HG03575 (cell line): Measurements from ENCODE around the gene UBE2Q1.
"Not testable (repeated sequence)": the region's sequence is repeated elsewhere in the genome, so short reads cannot be mapped to it uniquely, and the experiment has no call there.

Source experiments
- ATAC-seq: cut with Tn5 transposase; IDR thresholded peaks from one replicate; pipeline ENCODE4 v1.9.1; 2021; ENCODE audit not compliant: unreplicated experiment, insufficient number of reproducible peaks, low FRiP score; ENCODE audit errors: extremely low read depth

UBE2Q1 gene

GRCh38 chr1:154556422-154556821, 2.0 kb downstream of the UBE2Q1 start:
- no peak for ATAC-seq

DNA sequence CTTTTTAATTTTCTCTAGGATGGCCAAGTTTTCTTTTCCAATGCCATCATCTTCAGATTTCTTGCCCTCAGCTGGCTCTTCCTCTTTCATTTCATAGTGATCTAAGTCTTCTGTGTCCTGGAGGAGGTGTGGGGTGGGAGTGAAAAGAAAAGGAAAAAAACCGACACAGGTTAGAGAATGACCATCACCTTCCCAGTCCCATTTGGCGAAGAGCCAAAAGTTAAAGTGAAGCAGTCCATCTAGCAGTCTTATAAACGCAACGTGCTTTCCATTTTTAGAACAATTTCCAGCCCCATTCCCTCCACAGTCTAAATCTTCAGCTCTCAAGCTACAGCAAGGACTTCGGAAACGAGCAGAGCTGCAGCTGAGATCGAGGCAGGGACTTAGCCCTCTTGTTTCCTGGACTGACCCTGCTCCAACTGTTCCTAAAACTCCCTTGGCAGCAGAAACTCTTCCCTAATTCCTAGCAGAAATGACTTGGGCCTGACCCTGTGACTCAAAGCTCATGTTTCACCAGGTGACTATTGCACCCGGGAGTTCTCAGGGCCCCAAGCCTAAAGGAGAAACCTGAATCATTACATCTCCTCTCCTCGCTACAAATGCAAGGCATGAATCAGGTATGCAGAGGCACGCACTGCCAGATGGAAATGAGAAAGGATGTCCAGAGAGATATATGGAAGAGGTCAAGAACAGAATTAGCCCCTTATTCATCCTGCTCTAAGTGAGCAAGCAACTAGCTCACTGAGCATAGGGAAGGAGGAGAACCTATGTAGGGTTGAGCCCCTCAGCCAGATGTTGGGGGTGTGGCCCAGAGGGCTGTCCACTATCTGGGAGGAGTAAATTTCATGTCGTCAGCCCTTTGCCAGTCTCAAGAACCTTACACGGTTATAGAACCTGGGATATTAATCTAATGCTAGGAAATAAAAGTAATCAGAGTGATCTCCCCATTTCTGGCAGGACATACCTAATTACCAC, 5.1 kb downstream of the UBE2Q1 start:
- ATAC-seq, result no peak

GRCh38 chr1:154552036-154552435, 6.4 kb downstream of the UBE2Q1 start:
- ATAC-seq, result no peak

GRCh38 chr1:154551474-154551873, 7.0 kb downstream of the UBE2Q1 start:
- no peak for ATAC-seq

DNA sequence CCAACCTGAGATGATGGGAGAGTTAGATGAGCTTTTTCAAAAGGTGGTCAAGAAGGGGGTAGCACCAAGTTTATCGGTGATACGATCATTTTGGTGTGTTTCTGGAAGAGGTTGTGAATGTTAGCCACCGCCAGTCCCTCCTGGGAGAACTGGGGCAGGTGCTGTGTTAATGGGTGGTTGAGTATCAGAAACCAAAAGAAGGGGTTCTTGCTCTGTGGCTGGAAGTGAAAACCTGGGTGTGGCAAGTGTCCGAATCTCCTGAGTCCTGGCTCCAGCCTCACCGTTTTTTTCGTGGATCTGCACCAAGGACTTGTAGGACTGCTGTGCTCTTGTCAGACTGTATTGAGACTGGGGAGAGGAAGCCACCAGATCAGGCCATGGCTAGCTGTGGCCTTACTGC, 7.8 kb downstream of the UBE2Q1 start:
- no peak for ATAC-seq

DNA sequence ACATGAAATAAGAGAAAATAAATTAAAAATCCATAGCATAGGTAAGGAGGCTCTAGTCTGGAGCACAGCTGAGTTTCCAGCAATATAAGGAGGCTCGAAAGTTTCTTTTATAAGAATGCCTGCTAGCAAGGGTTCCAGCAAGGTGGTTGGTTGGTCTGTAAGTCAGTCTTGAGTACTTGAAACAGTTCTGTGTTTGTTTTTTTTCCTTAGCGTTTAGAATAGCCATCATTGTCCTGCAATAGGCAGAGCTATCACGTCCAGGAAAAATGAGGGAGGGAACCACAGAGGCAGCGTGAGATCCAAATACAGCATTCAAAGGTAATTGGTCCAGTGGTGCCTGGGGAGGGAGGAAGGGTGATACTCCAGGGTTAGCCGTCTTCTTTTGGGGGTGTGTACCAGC, 8.4 kb downstream of the UBE2Q1 start:
- no peak for ATAC-seq

DNA sequence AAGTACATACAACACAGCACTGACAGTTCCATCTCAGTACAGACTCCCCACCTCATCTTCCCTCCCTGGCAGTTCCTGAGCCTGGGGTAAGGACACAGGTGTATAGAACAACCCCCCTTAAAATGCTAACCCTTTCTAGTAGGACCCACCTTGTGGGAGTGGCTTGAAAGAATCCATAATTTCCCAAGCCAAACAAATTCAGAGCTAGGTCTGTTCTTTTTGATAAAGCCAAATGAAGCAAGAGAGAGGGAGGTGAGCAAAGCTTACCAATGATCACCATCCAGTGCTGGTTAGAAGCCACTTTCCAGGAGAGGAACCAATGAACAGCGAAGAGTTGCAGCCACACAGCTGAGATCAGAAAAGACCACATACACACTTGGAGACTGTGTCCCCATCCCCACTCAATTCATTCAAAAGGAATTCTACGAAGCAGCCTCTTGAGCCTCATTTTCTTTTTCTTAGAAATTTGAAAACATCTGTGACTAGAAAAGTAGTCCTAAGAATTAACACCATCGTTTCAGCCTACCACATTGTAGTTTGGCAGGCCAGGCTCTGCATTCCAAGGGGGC, 9.2 kb downstream of the UBE2Q1 start:
- ATAC-seq, result no peak

GRCh38 chr1:154548028-154548427, 10.4 kb downstream of the UBE2Q1 start:
- ATAC-seq, result no peak

DNA sequence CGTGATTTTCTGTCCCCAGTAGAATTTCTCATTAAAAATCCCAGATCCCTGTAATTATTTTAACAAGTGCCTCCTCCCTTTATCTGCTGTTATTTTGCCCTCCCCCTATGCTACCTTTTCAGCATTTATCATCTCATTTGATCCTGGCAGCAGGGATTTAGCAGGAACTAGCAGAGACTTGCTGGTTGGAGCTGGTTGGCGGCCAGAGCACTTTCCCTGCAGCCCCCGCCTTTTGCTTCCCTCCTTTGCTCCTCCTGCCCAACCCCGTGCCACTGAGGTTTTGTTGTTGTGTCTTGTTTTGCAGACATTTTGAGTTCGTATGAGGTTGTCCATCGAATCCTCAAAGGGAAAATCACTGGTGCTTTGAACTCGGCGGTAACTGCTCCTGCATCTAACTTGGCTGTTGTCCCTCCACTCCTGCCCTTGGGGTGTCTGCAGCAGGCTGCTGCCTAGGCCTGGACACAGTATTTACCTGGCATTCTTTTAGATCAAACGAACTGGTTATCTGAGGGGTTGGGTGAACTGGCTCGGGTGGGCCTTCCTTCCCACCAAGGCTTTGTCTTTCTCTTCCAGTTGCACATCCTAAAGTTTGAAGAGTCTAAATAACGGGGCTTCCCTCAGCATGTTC, 11.2 kb downstream of the UBE2Q1 start:
- ATAC-seq, result no peak

GRCh38 chr1:154546264-154547063, 12.0 kb downstream of the UBE2Q1 start:
- no peak for ATAC-seq

- no peak for ATAC-seq
Observed at GRCh38 chr1:154541231-154541630, 17.2 kb downstream of the UBE2Q1 start.

DNA sequence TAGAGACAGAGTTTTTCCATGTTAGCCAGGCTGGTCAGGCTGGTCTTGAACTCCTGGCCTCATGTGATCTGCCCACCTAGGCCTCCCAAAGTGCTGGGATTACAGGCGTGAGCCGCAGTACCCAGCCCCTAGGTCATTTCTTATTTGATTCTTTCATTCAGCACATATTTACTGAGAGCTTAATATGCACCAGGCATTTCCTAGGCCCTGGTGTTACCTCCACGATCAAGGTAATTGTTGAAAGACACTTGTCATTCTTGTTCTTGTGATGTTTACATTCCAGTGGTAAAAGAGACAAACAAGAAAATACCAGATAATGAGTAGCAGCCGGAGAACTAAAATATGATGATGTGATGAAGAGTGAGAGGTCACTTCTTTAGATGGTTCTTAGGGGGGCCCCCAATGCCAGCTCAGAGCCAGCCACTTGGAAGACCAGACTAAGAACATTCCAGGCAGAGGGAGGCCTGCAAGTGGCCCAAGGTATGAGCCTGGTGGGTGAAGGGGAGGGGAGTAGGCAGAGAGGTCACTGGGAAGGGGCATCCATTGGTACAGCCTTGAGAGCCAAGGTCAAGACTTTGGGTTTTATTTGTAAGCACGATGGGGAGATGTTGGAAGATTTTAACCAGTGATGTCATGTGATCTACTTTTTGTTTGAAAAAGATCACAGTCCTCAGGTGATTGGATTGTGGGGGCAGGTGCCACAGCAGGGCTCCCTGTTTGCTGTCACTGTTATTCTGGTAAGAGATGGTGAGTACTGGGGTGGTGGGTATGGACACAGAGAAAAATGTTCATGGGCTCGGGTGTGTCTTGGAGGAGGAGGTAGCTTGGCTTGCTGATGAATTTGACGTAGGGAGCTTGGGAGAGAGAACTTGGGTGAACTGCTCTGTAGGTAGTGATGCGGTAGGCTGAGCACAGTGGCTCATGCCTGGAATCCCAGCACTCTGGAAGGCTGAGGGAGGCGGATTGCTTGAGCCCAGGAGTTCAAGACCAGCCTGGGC, 18.7 kb downstream of the UBE2Q1 start:
- no peak for ATAC-seq

DNA sequence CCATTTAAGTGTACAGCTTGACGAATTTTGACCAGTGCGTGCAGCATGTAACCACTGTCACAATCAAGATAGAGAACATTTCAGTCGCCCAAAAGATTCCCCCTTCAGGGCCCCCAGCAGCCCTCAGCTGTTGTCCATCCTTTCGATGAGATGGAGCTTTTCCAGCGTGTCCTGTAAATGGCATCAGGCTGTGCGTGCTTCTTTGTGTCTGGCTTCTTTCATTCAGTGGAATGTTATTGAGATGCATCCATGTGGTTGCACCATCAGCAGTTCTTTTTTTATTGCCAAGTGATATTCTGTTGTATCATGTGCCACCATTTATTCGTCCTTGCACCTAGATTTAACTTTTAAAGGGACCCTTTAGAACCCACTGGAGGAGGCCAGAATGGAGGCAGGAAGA, 21.9 kb downstream of the UBE2Q1 start:
- ATAC-seq, result no peak

- no peak for ATAC-seq
Observed at GRCh38 chr1:154533952-154534844, 24.3 kb downstream of the UBE2Q1 start.

DNA sequence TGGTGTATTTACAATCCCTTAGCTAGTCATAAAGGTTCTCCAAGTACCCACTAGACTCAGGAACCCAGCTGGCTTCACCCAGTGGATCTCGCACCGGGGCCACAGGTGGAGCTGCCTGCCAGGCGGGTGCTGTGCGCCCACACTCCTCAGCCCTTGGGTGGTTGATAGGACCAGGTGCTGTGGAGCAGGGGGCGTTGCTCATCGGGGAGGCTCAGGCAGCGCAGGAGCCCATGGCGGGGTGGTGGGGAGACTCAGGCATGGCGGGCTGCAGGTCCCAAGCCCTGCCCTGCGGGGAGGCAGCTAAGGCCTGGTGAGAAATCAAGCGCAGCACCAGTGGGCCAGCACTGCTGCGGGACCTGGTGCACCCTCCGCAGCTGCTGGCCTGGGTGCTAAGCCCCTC, 26.5 kb downstream of the UBE2Q1 start:
- ATAC-seq, result not testable (repeated sequence)

- no peak for ATAC-seq
Observed at GRCh38 chr1:154529308-154529707, 29.2 kb downstream of the UBE2Q1 start.

GRCh38 chr1:154527192-154527591, 31.3 kb downstream of the UBE2Q1 start:
- ATAC-seq, result no peak
